Ramos (cell line): Measurements from ENCODE around the gene DMKN.

Experiments used
- in situ Hi-C: fragments of 300-500 bp; cut with MboI; formaldehyde crosslinking; loops from one replicate; pipeline ENCODE4 v1.14.3; 2022; ENCODE audit warnings: low sequenced_read_pairs; ENCODE audit not compliant: unreplicated experiment

DMKN gene, protein sequence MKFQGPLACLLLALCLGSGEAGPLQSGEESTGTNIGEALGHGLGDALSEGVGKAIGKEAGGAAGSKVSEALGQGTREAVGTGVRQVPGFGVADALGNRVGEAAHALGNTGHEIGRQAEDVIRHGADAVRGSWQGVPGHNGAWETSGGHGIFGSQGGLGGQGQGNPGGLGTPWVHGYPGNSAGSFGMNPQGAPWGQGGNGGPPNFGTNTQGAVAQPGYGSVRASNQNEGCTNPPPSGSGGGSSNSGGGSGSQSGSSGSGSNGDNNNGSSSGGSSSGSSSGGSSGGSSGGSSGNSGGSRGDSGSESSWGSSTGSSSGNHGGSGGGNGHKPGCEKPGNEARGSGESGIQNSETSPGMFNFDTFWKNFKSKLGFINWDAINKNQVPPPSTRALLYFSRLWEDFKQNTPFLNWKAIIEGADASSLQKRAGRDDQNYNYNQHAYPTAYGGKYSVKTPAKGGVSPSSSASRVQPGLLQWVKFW

DNA sequence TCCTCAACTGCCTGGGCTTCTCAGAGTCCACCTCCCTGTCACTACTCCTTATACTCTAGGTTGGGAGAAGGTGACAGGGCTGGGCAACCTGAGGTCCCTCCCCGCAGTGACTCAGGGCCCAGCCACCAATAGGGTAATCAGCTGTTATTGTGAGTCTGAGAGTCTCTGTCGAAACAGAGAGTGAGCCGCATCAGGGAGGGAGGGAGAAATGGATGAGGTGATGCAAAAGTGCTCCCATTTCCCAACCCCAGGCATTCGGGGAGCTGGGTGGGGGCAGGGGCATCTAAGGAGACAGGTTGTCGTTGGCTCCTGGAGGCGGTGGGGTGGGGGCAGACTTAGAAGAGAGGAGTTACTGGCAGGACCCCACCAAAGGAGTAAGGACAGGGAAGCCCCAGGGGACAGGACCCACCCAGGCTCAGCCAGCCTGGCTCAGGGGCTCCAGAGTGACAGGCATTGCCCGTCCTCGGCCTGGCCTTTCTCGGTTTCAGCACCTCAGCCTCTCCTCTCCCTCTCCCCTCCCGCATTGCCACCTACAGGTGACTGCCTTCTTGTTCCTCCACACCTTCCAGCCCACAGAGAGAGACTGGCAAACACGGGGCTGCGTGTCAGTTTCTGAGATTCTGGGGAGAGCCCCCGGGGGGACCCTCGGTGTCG, at the start of gene DMKN:
TSS of gene DMKN (minus strand) at position 22 of the 654 bp plus-strand sequence. CDS start 174 bp downstream, outside the sequence.
- in situ Hi-C loops, result no loop called here

DNA sequence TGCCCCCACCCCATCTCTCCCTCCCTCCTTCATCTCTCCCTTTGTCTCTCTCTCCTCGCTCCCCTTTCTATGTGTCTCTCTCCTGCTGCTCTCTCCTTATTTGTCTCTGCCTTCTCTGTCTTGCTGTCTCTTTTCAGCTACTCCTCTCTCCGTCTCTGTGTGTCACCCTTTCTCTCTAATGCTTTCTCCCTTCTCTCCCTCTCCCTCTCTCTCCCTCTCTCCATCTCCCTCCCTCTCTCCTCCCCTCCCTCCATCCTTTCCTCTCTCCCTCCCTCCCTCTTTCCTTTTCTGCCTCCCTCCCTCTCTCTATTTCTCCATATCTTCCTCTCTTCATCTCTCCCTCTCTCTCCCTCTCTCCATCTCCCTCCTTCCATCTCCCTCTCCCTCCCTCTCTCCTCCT, 49.3 kb upstream of the DMKN start:
- in situ Hi-C loops, result no loop called here

DNA sequence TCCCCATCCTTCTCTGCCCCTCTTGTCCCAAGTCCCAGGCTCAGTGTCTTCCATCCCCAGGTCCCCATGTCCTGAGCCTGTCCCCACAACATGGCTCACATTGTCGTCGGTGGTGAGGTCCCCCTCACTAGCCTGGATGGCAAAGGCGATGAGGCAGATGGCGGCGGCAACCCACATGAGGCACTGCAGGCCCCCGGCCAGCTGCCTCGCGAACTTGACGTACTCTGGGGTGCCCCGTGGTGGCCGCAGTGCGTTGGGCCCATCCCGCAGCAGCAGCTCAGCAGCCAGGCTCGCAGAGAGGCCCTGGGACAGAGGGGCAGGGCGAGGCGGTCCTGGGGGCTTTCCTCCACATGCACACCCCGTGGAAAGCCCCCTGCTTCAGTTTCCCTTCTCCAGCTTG, 48.9 kb upstream of the DMKN start:
- in situ Hi-C loops, result no loop called here

DNA sequence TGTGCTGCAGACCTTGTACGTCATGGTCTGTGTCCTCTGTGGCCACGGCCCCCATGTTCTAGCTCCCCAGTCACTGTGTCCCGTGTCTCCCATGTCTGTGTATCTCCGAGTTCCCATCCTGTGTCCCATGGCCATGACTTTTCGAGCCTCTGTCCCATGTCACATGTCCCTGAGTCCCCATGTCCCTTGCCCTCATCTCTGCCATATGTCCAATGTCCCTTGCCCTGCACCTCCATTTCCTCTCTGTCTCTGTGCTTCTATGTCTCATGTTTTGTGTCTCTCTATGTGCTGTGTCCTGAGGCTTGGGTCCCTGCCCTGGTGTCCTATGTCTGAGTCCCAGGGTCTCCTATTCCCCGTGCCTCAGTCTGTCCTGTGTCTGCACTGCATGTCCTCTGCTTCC, 48.0 kb upstream of the DMKN start:
- in situ Hi-C loops, result no loop called here

DNA sequence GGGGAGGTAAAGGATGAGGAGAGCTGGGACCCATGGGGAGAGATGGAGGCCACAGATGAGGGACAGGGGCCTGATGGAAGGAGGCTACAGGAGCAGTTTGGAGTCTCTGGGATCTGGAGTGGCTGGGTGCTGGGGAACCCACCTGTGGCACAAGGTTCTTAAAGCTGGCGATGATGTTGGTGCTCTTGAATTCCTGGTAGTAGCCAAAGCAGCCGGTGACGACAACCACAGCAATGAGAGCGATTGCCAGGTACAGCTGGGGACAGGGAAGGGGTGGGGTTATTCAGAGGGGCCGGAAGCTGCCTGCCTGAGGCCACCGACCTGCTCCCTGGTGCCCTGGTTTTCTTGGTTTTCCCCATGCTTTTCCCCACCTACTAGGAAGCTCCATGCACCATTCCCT, 47.2 kb upstream of the DMKN start:
- in situ Hi-C loops, result no loop called here

DNA sequence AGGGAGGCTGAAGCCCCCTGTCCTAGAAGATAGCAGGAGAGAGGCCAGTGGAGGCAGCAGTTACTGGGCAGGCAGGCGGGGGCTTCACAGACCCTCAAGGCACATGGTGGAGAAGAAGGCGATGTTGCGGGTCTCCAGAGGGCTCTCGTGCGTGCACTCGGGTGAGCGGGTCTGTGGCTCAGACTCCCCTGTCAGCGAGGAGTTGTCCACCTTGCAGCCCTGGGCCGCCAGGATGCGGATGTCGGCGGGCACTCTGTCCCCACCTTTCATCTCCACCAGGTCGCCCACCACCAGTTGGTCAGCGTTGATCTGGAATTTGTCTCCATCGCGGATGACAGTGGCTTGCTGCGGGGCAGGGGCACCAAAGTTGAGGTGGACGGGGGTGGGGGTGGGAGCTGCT, 46.8 kb upstream of the DMKN start:
- in situ Hi-C loops, result no loop called here

DNA sequence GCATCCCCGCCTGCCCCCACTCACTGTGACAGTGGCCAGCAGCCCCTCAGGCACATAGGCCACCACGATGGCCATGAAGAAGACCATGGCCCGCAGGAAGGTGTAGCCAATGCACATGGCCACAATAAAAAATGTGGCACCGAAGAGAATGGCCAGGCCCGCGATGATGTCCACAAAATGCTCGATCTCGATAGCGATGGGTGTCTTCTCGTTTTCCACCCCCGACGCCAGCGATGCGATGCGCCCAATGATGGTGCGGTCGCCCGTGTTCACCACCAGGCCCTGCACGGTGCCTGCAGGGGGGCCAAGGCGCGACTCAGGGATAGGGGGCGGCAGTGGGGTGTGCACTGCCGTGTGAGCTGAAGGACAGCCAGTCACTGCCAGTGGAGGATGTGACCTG, 46.3 kb upstream of the DMKN start:
- in situ Hi-C loops, result no loop called here

DNA sequence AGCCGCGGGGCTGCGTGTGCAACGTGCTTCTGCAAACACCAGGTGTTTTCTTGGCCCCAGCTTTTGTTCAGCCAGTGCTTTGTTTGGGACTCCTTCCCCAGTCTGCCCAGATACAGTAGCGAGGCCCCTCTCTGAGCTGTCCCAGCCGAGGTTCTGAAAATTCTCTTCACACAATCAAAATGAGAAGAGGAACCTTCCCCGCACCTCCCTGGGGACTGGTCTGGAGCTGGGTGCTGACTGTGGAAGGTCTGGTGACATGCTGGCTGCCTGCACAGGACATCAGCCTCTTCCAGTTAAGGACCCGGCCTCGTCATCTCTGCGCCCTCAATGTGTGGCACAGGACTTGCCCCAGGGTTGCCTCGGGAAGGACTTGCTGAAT, 45.8 kb upstream of the DMKN start:
- in situ Hi-C loops, result no loop called here

DNA sequence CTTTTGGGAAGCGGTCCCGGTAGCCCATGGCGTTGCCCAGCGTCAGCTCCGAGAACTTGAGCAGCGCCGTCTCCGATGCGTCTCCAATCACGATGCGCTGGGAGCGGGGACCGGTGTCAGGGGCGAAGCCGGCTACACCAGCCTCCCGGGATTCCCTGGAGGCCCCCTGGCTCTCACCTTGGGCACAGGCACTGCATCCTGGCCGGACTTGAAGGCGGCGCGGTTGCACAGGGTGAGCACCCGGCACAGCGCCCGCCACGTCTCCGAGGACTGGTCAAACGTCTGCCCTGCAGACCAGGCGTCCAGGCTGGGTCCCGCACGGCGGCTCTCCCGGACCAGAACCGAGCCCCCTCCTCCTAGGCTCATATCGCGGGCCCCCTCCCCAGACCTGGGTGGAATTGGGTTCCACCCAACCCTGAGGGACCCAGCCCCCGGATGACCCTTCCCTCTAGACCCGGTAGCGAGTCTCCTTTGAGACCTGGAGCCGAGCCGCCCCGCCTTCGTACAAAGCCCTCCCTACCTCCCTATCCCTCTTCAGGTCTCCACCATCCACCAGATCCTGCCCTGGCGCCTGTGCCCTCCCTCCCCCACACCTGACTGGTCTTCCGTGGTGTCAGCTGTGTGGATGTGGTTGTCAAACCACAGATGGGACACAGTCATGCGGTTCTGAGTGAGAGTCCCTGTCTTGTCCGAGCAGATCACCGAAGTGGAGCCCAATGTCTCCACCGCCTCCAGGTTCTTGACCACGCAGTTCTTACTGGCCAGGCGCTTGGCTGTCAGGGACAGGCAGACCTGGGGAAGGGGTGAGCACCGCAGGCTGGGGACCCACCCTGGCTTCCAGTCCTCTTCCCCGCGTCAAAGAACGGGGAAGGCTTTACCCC, 45.2 kb upstream of the DMKN start:
- in situ Hi-C loops, result no loop called here

DNA sequence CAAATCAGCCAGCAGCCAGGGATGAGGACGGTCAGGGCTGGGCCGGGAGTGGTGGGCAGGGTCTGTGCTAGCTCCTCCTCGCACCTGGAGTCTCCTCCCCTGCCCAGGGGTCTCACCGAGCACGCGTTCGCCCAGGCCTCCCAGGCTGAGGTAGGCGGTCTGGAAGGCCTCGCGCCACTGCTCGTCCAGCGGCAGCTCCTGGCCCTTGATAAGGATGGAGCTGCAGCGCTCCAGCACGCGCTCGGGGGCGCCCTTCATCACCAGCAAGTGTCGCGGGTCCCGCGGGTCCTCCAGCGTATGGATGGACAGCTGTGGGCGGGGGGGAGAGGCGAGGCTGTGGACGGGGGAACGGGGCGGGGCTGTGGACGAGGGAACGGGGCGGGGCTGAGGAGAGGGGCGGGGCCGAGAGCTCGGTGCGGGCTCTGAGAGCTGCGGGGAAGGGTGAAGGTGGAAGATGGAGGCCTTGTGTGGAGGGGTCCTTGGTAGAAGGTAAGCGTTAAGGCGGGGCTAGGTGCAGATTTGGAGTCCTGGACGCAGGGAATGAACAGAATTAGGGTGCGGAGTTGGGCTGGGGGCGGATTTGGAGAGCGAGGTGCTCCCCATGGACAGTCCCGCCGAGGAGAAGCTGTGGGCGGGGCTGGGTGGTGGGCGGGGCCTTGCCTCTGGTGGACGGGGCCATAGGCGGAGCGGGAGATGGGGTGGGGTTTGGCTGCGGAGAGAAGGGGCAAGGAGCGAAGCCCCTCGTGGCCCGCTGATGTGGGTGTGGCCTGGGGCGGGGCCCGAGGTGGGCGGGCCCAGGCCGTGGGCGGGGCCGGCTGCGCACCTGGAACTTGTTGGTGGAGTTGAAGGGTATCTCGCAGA, 44.3 kb upstream of the DMKN start:
- in situ Hi-C loops, result no loop called here

DNA sequence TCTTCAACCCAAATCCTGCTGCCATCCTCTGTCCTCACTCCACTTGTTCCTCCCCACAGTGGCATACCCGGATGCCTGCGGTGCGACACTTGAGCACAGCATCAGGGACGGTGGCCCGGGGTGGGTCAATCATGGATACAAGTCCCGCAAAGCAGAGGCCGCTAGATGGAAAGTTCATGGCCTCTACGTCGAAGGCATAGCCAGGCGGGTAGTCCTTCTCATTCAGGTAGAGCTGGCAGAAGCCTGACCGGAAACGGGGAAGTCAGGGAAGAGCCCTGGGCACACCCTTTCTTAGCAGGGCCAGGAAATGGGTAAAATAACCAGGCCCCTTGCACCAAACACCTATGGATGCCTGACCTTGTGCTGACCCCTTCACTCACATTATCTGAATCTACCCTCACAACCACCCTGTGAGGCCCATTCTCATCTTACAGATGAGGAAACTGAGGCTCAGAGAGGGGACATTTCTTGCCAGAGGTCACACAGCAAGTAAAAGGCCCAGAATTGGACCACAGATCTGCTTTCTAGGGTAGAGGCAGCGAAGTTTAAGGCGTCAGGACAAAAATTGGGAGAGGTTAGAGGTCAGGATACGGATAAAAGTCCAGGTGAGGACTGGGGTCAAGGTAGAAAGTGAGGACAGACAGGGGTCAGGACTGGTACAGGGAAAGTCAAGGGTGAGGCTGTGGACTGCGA, 43.5 kb upstream of the DMKN start:
- in situ Hi-C loops, result no loop called here

DNA sequence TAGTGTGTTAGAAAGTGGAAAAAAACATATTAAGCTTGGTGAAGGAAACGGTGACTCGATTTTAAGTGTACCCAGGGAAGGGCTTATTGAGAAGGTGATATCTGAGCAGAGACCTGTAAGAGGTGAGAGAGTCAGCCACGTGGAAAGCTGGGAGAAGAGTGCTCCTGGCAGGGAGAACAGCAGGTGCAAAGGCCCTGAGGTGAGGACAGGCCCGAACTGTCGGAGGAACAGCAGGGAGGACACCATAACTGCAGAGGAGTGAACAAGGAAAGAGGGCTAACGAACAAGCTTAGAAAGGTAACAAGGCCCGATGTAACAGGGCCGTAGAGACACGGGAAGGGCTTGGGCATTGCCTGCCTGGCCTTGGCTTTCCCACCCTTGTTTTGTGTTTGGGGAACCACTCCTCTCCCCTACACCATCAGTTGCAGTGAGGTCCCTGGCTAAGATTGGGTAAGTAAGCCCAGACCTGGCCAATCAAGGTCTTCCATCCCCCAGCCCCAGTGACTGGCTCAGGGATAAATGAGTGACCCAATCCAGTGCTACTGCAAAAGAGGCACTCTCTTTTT, 42.7 kb upstream of the DMKN start:
- in situ Hi-C loops, result no loop called here

DNA sequence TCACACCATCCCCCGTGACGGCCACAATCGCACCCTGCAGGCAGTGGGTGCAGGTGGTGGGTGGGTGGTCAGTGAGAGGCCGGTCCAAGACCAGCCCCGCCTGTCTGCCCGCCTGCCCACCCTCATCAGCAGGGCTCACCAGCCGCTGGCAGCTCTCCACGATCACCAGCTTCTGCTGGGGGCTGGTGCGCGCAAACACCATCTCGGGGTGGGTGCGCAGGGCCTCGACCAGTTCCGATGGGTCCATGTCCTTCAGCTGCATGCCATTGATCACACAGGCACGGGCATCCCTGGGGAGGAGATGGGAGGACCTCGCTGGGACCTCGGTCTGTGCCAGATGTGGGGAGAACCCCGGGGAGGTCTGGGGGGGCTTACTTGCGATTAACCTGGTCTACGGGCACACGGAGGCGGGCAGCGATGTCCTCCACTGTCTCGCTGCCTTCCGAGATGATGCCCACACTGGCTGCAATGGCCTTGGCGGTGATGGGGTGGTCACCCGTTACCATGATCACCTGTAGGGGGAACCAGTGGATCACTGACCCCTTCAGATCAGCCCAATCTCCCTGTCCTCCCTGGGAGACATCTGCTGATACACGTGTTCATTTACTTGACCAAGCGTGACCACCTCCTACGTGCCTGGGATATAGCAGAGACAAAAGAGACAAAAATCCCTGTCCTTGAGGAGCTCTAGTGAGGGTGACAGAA, 42.0 kb upstream of the DMKN start:
- in situ Hi-C loops, result no loop called here

DNA sequence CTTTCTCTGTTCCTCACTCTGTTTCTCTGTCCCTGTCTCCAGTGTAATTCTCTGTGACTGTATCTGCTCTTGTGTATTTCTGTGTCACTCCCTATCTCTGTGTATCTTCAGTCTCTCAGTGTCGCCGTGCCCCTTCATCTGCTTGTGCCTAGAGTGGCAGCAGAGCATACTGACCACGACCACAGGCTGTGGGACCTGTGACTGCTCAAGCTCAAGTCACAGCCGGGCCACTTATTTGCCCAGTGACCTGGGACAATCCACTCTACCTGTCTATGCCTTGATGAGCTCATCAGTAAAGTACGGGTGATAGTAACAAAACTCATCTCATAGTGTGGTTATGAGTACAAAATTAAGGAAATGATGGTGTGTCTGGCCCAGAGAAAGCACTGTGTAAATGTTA, 40.6 kb upstream of the DMKN start:
- in situ Hi-C loops, result no loop called here

DNA sequence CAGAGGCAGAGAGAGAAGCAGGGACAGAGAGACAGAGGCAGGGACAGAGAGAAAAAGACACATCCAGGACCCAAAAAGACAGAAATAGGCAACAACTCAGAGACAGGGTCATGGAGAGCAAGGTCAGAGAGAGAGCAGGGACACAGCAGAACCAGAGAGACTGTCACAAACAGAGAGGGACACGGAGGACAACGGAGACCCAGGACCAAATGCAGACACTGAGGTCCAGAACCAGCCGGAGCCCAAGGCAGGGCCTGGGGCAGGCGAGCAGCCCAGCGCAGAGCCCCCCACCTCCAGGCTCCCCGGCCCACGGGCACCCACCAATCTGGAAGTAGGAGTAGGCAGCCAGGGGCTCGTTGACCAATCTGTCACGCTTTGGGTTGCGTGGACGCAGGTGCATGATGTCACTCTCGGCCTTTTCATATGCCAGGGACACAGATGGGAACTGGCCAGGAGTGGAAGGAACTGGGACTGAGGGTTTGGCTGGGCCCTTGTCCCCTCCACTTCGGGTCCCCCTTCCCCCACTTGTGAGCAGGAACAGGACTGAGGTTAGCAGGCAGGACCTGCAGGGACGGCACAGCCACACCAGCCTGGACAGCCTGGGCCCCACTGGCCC, 40.0 kb upstream of the DMKN start:
- in situ Hi-C loops, result no loop called here

DNA sequence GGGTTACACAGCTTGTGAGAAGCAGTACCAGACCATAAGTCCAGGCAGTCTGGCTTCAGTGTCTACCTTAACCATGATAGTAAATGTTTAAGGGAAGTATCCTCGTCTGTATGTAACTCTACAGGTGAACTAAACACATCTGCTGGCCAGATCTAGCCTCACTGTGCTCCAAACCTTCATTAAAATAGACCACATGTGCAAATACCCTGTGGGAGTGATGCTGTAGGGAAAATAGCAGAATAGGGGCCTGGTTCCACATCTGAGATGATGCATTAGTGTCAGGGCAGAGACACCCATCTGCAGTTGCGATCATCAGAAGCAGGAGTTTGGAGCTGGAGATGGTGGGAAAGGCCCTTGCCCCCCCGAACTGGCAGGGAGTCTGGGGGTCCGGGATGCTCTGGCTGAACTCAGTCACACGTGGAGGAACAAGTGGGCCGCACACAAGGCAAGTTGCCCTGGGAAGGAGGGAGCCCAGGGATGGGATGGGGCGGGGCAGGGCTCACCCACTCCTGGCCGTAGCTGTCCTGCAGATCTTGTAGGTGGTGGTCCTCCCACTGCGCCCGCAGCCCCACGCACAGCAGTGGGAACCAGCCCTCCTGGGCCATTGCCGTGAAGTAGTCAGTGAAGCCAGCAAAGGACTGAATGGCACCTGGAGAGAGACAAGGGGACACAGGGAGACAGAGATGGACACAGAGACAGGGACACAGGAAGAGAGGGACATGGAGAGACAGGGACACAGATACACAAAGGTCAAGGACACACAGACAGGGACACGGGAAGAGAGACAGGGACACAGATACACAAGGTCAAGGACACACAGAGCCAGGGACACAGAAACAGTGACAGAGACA, 39.3 kb upstream of the DMKN start:
- in situ Hi-C loops, result no loop called here
